ENCODE results near the gene CCDC87. TPM values are rescaled to one million over a fixed set of nuclear protein-coding genes. Genes with fewer than 3 reads are reported as not detected.
"Not testable (repeated sequence)": the region's sequence is repeated elsewhere in the genome, so short reads cannot be mapped to it uniquely, and the experiment has no call there.

CCDC87 gene, protein sequence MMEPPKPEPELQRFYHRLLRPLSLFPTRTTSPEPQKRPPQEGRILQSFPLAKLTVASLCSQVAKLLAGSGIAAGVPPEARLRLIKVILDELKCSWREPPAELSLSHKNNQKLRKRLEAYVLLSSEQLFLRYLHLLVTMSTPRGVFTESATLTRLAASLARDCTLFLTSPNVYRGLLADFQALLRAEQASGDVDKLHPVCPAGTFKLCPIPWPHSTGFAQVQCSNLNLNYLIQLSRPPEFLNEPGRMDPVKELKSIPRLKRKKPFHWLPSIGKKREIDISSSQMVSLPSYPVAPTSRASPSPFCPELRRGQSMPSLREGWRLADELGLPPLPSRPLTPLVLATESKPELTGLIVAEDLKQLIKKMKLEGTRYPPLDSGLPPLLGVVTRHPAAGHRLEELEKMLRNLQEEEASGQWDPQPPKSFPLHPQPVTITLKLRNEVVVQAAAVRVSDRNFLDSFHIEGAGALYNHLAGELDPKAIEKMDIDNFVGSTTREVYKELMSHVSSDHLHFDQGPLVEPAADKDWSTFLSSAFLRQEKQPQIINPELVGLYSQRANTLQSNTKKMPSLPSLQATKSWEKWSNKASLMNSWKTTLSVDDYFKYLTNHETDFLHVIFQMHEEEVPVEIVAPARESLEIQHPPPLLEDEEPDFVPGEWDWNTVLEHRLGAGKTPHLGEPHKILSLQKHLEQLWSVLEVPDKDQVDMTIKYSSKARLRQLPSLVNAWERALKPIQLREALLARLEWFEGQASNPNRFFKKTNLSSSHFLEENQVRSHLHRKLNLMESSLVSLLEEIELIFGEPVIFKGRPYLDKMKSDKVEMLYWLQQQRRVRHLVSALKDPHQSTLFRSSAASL
- total RNA-seq (under 1 TPM; 0.20 to 0.27 TPM), polyA plus RNA-seq (not detected)

DNA sequence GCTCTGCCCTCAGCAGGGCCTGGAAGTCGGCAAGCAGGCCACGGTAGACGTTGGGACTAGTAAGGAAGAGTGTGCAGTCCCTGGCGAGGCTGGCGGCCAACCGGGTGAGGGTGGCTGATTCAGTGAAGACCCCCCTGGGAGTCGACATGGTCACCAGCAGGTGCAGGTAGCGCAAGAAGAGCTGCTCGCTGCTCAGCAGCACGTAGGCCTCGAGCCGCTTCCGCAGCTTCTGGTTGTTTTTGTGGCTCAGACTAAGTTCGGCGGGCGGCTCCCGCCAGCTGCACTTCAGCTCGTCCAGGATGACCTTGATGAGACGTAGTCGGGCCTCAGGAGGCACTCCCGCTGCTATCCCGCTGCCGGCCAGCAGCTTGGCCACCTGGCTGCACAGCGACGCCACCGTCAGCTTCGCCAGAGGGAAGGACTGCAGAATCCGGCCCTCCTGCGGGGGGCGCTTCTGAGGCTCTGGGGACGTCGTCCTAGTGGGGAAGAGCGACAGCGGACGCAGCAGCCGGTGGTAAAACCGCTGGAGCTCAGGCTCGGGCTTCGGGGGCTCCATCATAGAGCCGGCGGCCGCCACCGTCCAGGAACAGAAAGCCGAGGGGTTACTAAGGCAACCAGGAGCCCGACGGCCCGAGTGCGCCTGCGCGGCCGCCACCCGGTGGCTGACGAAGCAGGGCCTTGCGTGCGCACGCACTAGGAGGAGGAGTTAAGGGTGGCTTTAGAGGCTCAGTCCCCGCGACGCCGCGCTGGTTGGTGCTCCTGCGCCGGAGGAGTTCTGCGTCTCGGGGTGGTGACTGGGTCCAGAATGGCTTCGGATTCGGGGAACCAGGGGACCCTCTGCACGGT, at the start of gene CCDC87, which contains the start of gene CCS:
Gene CCDC87 (minus strand): TSS at position 607 of the 846 bp plus-strand sequence. CDS start 48 bp downstream, at position 559.
Gene CCS (plus strand): TSS at position 729 of the 846 bp plus-strand sequence. CDS start 77 bp downstream, at position 806.
- ChIA-PET POLR2A (interaction anchor here (0.7 to 2.4 kb wide), 4 partner anchors 24 to 85 kb away, joined by 6 to 19 read pairs (median 11); partner anchors contain the start of genes RBM14, RBM4 and RBM4B), CTCF (interaction anchor here (0.8 to 3.2 kb wide), 11 partner anchors 11 to 114 kb away, joined by 3 to 21 read pairs (median 4); partner anchors contain the start of genes CTSF, RBM4 and RBM4B)
- H3K27me3 Mint-ChIP-seq, result peaks cover 0 to 3% of the 10 kb centered on the region in 2 donors
- peak within 1 kb of the TSS; percentile 84 to 100 (median 99) for H3K4me3 Mint-ChIP-seq
- Histone ChIP-seq H3K9me3 (ENCODE audit: low read length) (no peaks in the 10 kb centered on the region), H3K36me3 (ENCODE audit: insufficient read depth, low read length) (no peaks in the 10 kb centered on the region), H3K4me3 (ENCODE audit: low read length) (peak within 1 kb of the TSS; percentile 96), H3K27ac (ENCODE audit: low read depth, low read length) (peak within 1 kb of the TSS; percentile 80), H3K4me1 (ENCODE audit: insufficient read depth, low read length) (peaks cover 25% of the 10 kb centered on the region), H3K27me3 (ENCODE audit: insufficient read depth, low read length, poor library complexity, severe bottlenecking) (no peaks in the 10 kb centered on the region)
- peaks cover 31 to 38% (median 37%) of the 10 kb centered on the region in 3 donors for H3K4me1 Mint-ChIP-seq
- peak within 1 kb of the TSS; percentile 81 to 100 (median 100) for H3K27ac Mint-ChIP-seq
- peak; percentile 96 to 100 (median 99) for DNase-seq
- H3K9me3 Mint-ChIP-seq, result no peaks in the 10 kb centered on the region
- peaks cover 0 to 8% (median 0%) of the 10 kb centered on the region in 3 donors for H3K36me3 Mint-ChIP-seq

DNA sequence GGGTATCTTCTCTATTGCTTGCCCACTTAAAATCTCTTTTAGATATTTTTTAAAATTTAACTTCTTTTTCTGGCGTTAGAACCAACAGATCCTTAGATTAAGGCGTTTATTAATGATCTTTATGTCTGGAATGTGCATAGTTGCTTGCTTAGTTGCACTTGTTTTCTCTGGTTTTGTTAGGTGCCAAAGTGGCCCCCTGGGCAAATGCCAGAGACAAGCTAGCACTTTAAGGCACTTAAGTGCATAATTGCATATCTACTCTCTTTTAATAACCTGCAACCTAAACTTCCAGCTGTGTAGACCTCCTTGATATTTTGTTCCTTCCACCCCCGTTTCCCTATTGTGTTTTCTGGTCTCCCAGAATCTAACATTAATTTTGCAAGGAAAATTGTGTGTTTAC, 49.0 kb upstream of the CCDC87 start:
- Histone ChIP-seq H3K27ac (ENCODE audit: low read depth, low read length) (no peak overlapping the region), H3K27me3 (ENCODE audit: insufficient read depth, low read length, poor library complexity, severe bottlenecking) (no peaks in the 10 kb centered on the region), H3K36me3 (ENCODE audit: insufficient read depth, low read length) (peaks cover 71% of the 10 kb centered on the region), H3K4me1 (ENCODE audit: insufficient read depth, low read length) (peaks cover 79% of the 10 kb centered on the region), H3K9me3 (ENCODE audit: low read length) (no peaks in the 10 kb centered on the region), H3K4me3 (ENCODE audit: low read length) (peak overlapping the region; percentile 20)
- no peaks in the 10 kb centered on the region for H3K9me3 Mint-ChIP-seq
- ChIA-PET CTCF (interaction anchor here (1.5 kb wide), 2 partner anchors 37 to 49 kb away, joined by 3 to 4 read pairs; partner anchors contain the start of genes CCDC87 and CCS), POLR2A (interaction anchor here (1.7 to 3.8 kb wide), 2 partner anchors 12 to 36 kb away, joined by 3 to 30 read pairs; partner anchors contain the start of gene RBM4B)
- peak overlapping the region; percentile 92 to 100 (median 96) for H3K4me3 Mint-ChIP-seq
- peak overlapping the region; percentile 11 to 98 (median 70) for H3K27ac Mint-ChIP-seq
- peaks cover 17 to 88% (median 39%) of the 10 kb centered on the region in 3 donors for H3K36me3 Mint-ChIP-seq
- H3K27me3 Mint-ChIP-seq, result peaks cover 0 to 6% of the 10 kb centered on the region in 2 donors
- H3K4me1 Mint-ChIP-seq, result peaks cover 87 to 92% (median 90%) of the 10 kb centered on the region in 3 donors
- no peak for DNase-seq

DNA sequence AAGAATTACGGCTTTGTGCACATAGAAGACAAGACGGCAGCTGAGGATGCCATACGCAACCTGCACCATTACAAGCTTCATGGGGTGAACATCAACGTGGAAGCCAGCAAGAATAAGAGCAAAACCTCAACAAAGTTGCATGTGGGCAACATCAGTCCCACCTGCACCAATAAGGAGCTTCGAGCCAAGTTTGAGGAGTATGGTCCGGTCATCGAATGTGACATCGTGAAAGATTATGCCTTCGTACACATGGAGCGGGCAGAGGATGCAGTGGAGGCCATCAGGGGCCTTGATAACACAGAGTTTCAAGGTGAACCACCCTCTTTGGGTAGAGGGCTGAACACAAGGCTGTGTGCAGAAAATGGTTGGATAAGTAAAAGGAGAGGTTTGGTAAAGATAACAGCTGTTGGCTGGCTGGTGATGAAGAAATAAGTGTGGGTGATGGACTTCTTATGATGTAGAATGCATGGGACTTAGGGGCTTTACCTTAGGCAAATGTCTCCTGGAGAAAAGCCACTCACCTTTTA, 47.0 kb upstream of the CCDC87 start:
- DNase-seq; H3K9me3 ChIP-seq (ENCODE audit: low read length); H3K9me3 Mint-ChIP-seq; H3K27me3 Mint-ChIP-seq; H3K27me3 ChIP-seq (ENCODE audit: insufficient read depth, low read length, poor library complexity, severe bottlenecking): not testable (repeated sequence)
- POLR2A ChIA-PET, result interaction anchor here (0.6 to 5.1 kb wide), 7 partner anchors 14 to 173 kb away, joined by 3 to 153 read pairs (median 23); partner anchors contain the start of genes RBM14 and RBM4B
- peaks cover 60% of the 10 kb centered on the region for H3K4me1 ChIP-seq (ENCODE audit: insufficient read depth, low read length)
- peak overlapping the region; percentile 92 for H3K27ac ChIP-seq (ENCODE audit: low read depth, low read length)
- CTCF ChIA-PET, result interaction anchor here (1.3 to 3.5 kb wide), 4 partner anchors 9 to 38 kb away, joined by 3 to 30 read pairs (median 12); partner anchors contain the start of gene RBM4B
- peak overlapping the region; percentile 92 for H3K4me3 ChIP-seq (ENCODE audit: low read length)
- Mint-ChIP-seq H3K36me3 (peaks cover 12 to 76% (median 28%) of the 10 kb centered on the region in 3 donors), H3K4me3 (peak overlapping the region; percentile 93 to 100 (median 97)), H3K27ac (peak overlapping the region; percentile 93 to 99 (median 98)), H3K4me1 (peaks cover 72 to 79% (median 77%) of the 10 kb centered on the region in 3 donors)
- peaks cover 51% of the 10 kb centered on the region for H3K36me3 ChIP-seq (ENCODE audit: insufficient read depth, low read length)

DNA sequence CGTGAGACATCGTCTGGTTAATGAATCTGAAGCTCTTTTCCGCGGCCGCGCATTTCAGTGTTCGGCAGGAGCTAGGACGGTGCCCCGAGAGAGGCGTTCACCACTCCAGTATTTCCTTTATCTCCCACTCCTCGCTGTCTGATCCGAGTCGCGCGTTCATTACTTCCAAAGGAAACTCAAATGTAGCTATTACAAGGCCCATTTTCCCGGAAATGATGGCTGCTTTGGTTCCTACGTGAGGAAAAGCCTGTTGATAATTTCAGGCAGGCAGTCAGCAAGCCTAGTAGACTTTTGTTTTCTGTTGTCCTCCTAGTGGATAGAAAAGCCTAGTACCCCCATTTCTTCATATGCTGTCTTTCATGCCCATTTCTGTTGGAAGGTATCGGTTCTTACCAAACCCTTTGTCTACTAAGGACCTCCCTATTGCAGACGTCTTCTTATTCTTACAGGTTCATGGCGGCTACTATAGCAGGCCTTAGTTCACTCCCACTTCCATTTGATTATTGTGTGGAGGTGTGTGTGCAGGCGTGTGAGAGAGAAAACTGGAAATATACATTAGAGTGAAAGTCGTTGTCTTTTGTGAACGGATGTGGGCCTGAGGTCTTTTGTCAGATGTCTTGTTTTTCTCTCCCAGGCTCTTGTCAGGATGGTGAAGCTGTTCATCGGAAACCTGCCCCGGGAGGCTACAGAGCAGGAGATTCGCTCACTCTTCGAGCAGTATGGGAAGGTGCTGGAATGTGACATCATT, 46.4 kb upstream of the CCDC87 start:
- Mint-ChIP-seq H3K9me3 (no peaks in the 10 kb centered on the region), H3K27me3 (peaks cover 0 to 6% of the 10 kb centered on the region in 2 donors), H3K27ac (peak overlapping the region; percentile 93 to 99 (median 98)), H3K4me1 (peaks cover 71 to 79% (median 77%) of the 10 kb centered on the region in 3 donors), H3K36me3 (peaks cover 16 to 75% (median 29%) of the 10 kb centered on the region in 3 donors), H3K4me3 (peak overlapping the region; percentile 93 to 100 (median 97))
- peak overlapping the region; percentile 92 for H3K4me3 ChIP-seq (ENCODE audit: low read length)
- H3K4me1 ChIP-seq (ENCODE audit: insufficient read depth, low read length), result peaks cover 53% of the 10 kb centered on the region
- H3K36me3 ChIP-seq (ENCODE audit: insufficient read depth, low read length), result peaks cover 45% of the 10 kb centered on the region
- ChIA-PET CTCF (interaction anchor here (0.7 to 3.5 kb wide), 9 partner anchors 10 to 437 kb away, joined by 3 to 30 read pairs (median 9); partner anchors contain the start of genes RBM14 and RBM4B), POLR2A (interaction anchor here (0.6 to 5.1 kb wide), 13 partner anchors 14 to 350 kb away, joined by 3 to 153 read pairs (median 4); partner anchors contain the start of genes CCDC87, CCS, DPP3 and PELI3)
- peak in 3 of 5 donors; percentile 31 to 69 (median 51) for DNase-seq
- no peaks in the 10 kb centered on the region for H3K9me3 ChIP-seq (ENCODE audit: low read length)
- H3K27me3 ChIP-seq (ENCODE audit: insufficient read depth, low read length, poor library complexity, severe bottlenecking), result no peaks in the 10 kb centered on the region
- peak overlapping the region; percentile 92 for H3K27ac ChIP-seq (ENCODE audit: low read depth, low read length)

DNA sequence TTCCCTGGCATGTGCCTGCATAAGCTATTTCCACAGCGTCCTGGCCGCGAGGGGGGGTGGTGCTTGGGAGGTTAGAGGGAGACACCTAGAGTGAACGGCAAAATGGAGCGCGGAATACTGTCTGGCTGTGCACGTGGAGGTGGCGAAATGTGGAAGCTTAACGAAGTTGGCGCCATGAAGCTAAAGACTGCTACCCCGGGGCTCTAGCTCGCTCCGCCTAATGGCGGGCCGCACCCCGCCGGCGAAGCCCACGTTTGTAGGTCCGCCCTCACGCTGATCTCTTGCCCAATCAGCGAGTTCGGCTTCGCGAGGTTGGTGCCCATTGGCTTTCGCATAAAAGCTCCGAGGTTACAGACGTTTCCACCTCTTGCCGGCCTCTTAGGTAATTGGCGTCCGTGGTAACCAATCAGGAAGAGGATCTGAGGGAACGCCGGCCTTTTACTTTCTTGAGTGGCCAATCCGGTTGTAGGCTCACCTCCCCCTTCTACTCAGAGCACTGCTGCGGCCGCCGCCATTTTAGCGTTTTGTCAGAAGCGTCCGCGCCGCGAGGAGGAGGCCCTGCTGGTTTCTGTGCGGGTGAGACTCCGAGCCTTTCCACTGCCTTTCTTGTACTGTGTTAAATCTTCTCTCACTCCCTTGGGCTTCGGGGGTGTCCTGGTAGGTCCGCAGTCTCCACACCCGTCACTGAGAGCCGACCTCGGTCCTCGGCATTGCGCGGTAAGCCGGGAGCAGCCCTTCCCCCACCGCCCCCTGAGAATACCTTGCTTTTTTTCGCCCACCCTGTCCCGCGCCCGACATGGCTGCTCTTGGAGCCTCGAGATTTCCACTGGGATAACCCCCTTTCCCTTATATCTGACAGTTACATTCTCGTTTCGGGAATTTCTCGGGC, 45.6 kb upstream of the CCDC87 start, which contains the start of gene RBM4:
Gene RBM4 (plus strand): TSS at position 527 of the 889 bp plus-strand sequence. CDS start 1,009 bp downstream, outside the sequence.
- H3K4me3 Mint-ChIP-seq, result peak within 1 kb of the TSS; percentile 93 to 100 (median 97)
- peaks cover 13 to 68% (median 29%) of the 10 kb centered on the region in 3 donors for H3K36me3 Mint-ChIP-seq
- peaks cover 63 to 73% (median 70%) of the 10 kb centered on the region in 3 donors for H3K4me1 Mint-ChIP-seq
- peaks cover 45% of the 10 kb centered on the region for H3K4me1 ChIP-seq (ENCODE audit: insufficient read depth, low read length)
- no peaks in the 10 kb centered on the region for H3K9me3 Mint-ChIP-seq
- peak within 1 kb of the TSS; percentile 93 to 99 (median 98) for H3K27ac Mint-ChIP-seq
- peak within 1 kb of the TSS; percentile 92 for H3K27ac ChIP-seq (ENCODE audit: low read depth, low read length)
- CTCF ChIA-PET, result interaction anchor here (0.6 to 3.5 kb wide), 17 partner anchors 9 to 1521 kb away, joined by 3 to 30 read pairs (median 7); partner anchors contain the start of genes CCDC87, CCS, RBM14 and RBM4B
- H3K36me3 ChIP-seq (ENCODE audit: insufficient read depth, low read length), result peaks cover 37% of the 10 kb centered on the region
- no peaks in the 10 kb centered on the region for H3K9me3 ChIP-seq (ENCODE audit: low read length)
- peak; percentile 92 to 99 (median 97) for DNase-seq
- peaks cover 0 to 6% of the 10 kb centered on the region in 2 donors for H3K27me3 Mint-ChIP-seq
- H3K27me3 ChIP-seq (ENCODE audit: insufficient read depth, low read length, poor library complexity, severe bottlenecking), result no peaks in the 10 kb centered on the region
- POLR2A ChIA-PET, result interaction anchor here (0.6 to 5.1 kb wide), 21 partner anchors 9 to 349 kb away, joined by 3 to 153 read pairs (median 5); partner anchors contain the start of genes CCDC87, CCS, PELI3 and RBM14
- H3K4me3 ChIP-seq (ENCODE audit: low read length), result peak within 1 kb of the TSS; percentile 92

Data from CD8-positive, alpha-beta memory T cell (primary cell).